ENCODE data around the gene NOXO1.
"Not testable (repeated sequence)": the region's sequence is repeated elsewhere in the genome, so short reads cannot be mapped to it uniquely, and the experiment has no call there.

NOXO1 gene

GRCh38 chr16:1981398-1981836 lies at the start of gene NOXO1:
Gene NOXO1 (minus strand): TSS chr16:1981469. CDS start chr16:1981179, 290 bp downstream.
- DNase-seq (ENCODE audit: low spot score): peak; percentile 52

- no peak for DNase-seq (ENCODE audit: low spot score)
Observed at GRCh38 chr16:2030036-2030435, 48.8 kb upstream of the NOXO1 start.

- no peak for DNase-seq (ENCODE audit: low spot score)
Observed at GRCh38 chr16:2029350-2029749, 48.1 kb upstream of the NOXO1 start.

- no peak for DNase-seq (ENCODE audit: low spot score)
Observed at GRCh38 chr16:2028620-2029220, 47.5 kb upstream of the NOXO1 start.

- DNase-seq (ENCODE audit: low spot score): no peak
Observed at GRCh38 chr16:2028146-2028545, 46.9 kb upstream of the NOXO1 start.

GRCh38 chr16:2027024-2028010 lies 46.0 kb upstream of the NOXO1 start:
- DNase-seq (ENCODE audit: low spot score): peak; percentile 38

- no peak for DNase-seq (ENCODE audit: low spot score)
Observed at GRCh38 chr16:2026461-2027023, 45.3 kb upstream of the NOXO1 start, which contains the start of gene NHERF2. Gene NHERF2 (plus strand): TSS chr16:2026902. CDS start chr16:2027006, 104 bp downstream.

GRCh38 chr16:2025878-2026460 lies 44.7 kb upstream of the NOXO1 start:
- no peak for DNase-seq (ENCODE audit: low spot score)

GRCh38 chr16:2025251-2025650 lies 44.0 kb upstream of the NOXO1 start:
- DNase-seq (ENCODE audit: low spot score): no peak

- DNase-seq (ENCODE audit: low spot score): no peak
Observed at GRCh38 chr16:2024032-2024420, 42.8 kb upstream of the NOXO1 start.

- DNase-seq (ENCODE audit: low spot score): peak; percentile 92
Observed at GRCh38 chr16:2023092-2024031, 42.1 kb upstream of the NOXO1 start.

GRCh38 chr16:2022723-2023091 lies 41.4 kb upstream of the NOXO1 start:
- DNase-seq (ENCODE audit: low spot score): no peak

- no peak for DNase-seq (ENCODE audit: low spot score)
Observed at GRCh38 chr16:2019921-2020831, 38.9 kb upstream of the NOXO1 start.

GRCh38 chr16:2019518-2019920 lies 38.2 kb upstream of the NOXO1 start, which contains the start of gene NPW:
Gene NPW (plus strand): TSS chr16:2019785.
- peak; percentile 36 for DNase-seq (ENCODE audit: low spot score)

- DNase-seq (ENCODE audit: low spot score): peak; percentile 50
Observed at GRCh38 chr16:2016407-2016922, 35.2 kb upstream of the NOXO1 start.

- DNase-seq (ENCODE audit: low spot score): no peak
Observed at GRCh38 chr16:2015947-2016208, 34.6 kb upstream of the NOXO1 start.

GRCh38 chr16:2015117-2015946 lies 34.1 kb upstream of the NOXO1 start:
- no peak for DNase-seq (ENCODE audit: low spot score)

GRCh38 chr16:2013527-2013926 lies 32.3 kb upstream of the NOXO1 start:
- no peak for DNase-seq (ENCODE audit: low spot score)

GRCh38 chr16:2011726-2012125 lies 30.5 kb upstream of the NOXO1 start:
- DNase-seq (ENCODE audit: low spot score): not testable (repeated sequence)
